Upper lobe of left lung (tissue), 4 donors: ENCODE data around the gene SH3PXD2A.

Experiments
- CTCF ChIP-seq, 6 experiments: fragments of 450-650 bp in 4 of 6; fragments of 200-600 bp in 2 of 6; sonication (generic) in 2 of 6; IDR thresholded peaks; one replicate each; pipeline ENCODE4 v1.5.1; 2016 to 2019; ENCODE audit warnings: antibody characterized with exemption in 6 of 6
- POLR2A ChIP-seq, 4 donors: fragments of 450-650 bp; IDR thresholded peaks; one replicate each; pipeline ENCODE4 v1.5.1; 2016 to 2017; ENCODE audit warnings: antibody characterized with exemption in 4 of 4, mild to moderate bottlenecking in 2 of 4
- POLR2AphosphoS5 ChIP-seq, 2 donors: sonication (generic); formaldehyde crosslinking; IDR thresholded peaks; one replicate each; pipeline ENCODE4 v1.5.1; 2017; ENCODE audit warnings: antibody characterized with exemption in 2 of 2

GRCh38 chr10:103720328-103720963 is 134.9 kb downstream of the SH3PXD2A start:
- no peak for TF ChIP-seq CTCF (IDR thresholded peaks at IDR 0.05)
- TF ChIP-seq POLR2A (IDR thresholded peaks at IDR 0.05), result no peak
- TF ChIP-seq POLR2AphosphoS5 (IDR thresholded peaks at IDR 0.05), result no peak
